Prostate gland (tissue), 2 donors: ENCODE measurements around the gene PTRH1. TPM values are rescaled to one million over a fixed set of nuclear protein-coding genes. Genes with fewer than 3 reads are reported as not detected.

Experiments
- DNase-seq: peaks from one replicate; pipeline ENCODE4 v3.0.0-alpha.2; 2019; ENCODE audit warnings: low spot score
- H3K27ac ChIP-seq, 2 donors: fragments of 200-600 bp; sonication (generic); 2 replicates each; pipeline ENCODE4 v1.5.1; 2017 to 2019
- H3K27me3 ChIP-seq: fragments of 200-600 bp; sonication (generic); replicated peaks from 2 replicates; pipeline ENCODE4 v1.5.1; 2019; ENCODE audit not compliant: insufficient read depth
- H3K36me3 ChIP-seq, 2 donors: fragments of 200-600 bp; sonication (generic); 1 replicate in 1 of 2; 2 replicates in 1 of 2; pipeline versions ENCODE4 v1.5.1 to v1.8.1; 2017 to 2019
- H3K4me1 ChIP-seq: fragments of 200-600 bp; sonication (generic); replicated peaks from 2 replicates; pipeline ENCODE4 v1.5.1; 2019
- H3K4me3 ChIP-seq, 2 donors: fragments of 200-600 bp; sonication (generic); 2 replicates each; pipeline ENCODE4 v1.5.1; 2017 to 2019
- H3K9me3 ChIP-seq: fragments of 200-600 bp; sonication (generic); 2 replicates; pipeline ENCODE4 v1.5.1; 2017
- CTCF ChIP-seq, 4 experiments: fragments of 200-600 bp in 2 of 4; fragments of 450-650 bp in 2 of 4; sonication (generic) in 2 of 4; IDR thresholded peaks; 1 replicate in 3 of 4; 2 replicates in 1 of 4; pipeline ENCODE4 v1.5.1; 2016 to 2019; ENCODE audit warnings: antibody characterized with exemption in 4 of 4, mild to moderate bottlenecking in 2 of 4, moderate library complexity in 2 of 4
- POLR2A ChIP-seq: fragments of 450-650 bp; IDR thresholded peaks from one replicate; pipeline ENCODE4 v1.6.1; 2016; ENCODE audit warnings: antibody characterized with exemption, mild to moderate bottlenecking
- POLR2AphosphoS5 ChIP-seq: sonication (generic); formaldehyde crosslinking; IDR thresholded peaks from one replicate; pipeline ENCODE4 v1.6.1; 2017; ENCODE audit warnings: antibody characterized with exemption
- WGBS: methylation state at CpG from one replicate; pipeline ENCODE4 v1.1.5; 2018; 5-methylcytosine and 5-hydroxymethylcytosine counted together
- intact Hi-C: fragments of 100-400 bp; cut with DNase I; formaldehyde crosslinking; loops from one replicate; pipeline ENCODE4 v1.14.2; 2022
- total RNA-seq, 2 donors: library from RNA; depleted of rRNA; stranded (reverse); fragments of >200 nt; gene quantifications; one replicate each; pipeline ENCODE4 v1.1.0, GENCODE V29; 2016

The PTRH1 gene
- total RNA-seq, 2 donors from 2014 or later: 25.4 to 28.6 TPM

GRCh38 chr9:127667906-127668305 is 47.6 kb downstream of the PTRH1 start:
- Histone ChIP-seq H3K27ac (peak overlapping the region in 1 of 2 donors; percentile 11), H3K36me3 (no peaks in the 10 kb centered on the region)
- WGBS: 88% methylated on average over 18 of the region's 18 CpGs

GRCh38 chr9:127667127-127667844 is 48.2 kb downstream of the PTRH1 start:
- Histone ChIP-seq H3K9me3 (no peaks in the 10 kb centered on the region), H3K27me3 (no peaks in the 10 kb centered on the region), H3K36me3 (no peaks in the 10 kb centered on the region), H3K27ac (peak overlapping the region; percentile 11 to 22), H3K4me1 (no peaks in the 10 kb centered on the region), H3K4me3 (no peak overlapping the region)
- 69% methylated on average over 3 of the region's 3 CpGs for whole genome bisulfite sequencing
- intact Hi-C loops: no loop called here
- TF ChIP-seq CTCF (IDR thresholded peaks at IDR 0.05) (no peak), POLR2AphosphoS5 (peak; percentile 33)
- no peak for DNase-seq

More at GRCh38 chr9:127667906-127668305, 47.6 kb downstream of the PTRH1 start:
- Histone ChIP-seq H3K4me1 (no peaks in the 10 kb centered on the region), H3K9me3 (no peaks in the 10 kb centered on the region), H3K27me3 (no peaks in the 10 kb centered on the region), H3K4me3 (no peak overlapping the region)
- no peak for DNase-seq
- intact Hi-C loops: no loop called here
- TF ChIP-seq POLR2A: no peak
- TF ChIP-seq CTCF (IDR thresholded peaks at IDR 0.05): no peak
- no peak for TF ChIP-seq POLR2AphosphoS5

- peak overlapping the region; percentile 49 to 53 for H3K27ac ChIP-seq
- no peaks in the 10 kb centered on the region for H3K36me3 ChIP-seq
- WGBS: 57% methylated on average over 10 of the region's 10 CpGs
- TF ChIP-seq POLR2AphosphoS5 (peak; percentile 78), CTCF (IDR thresholded peaks at IDR 0.05) (no peak)
- no peak overlapping the region for H3K4me3 ChIP-seq
- no peaks in the 10 kb centered on the region for H3K27me3 ChIP-seq
- DNase-seq: peak; percentile 57
- intact Hi-C loops: no loop called here
- no peaks in the 10 kb centered on the region for H3K4me1 ChIP-seq
- no peaks in the 10 kb centered on the region for H3K9me3 ChIP-seq
Observed at GRCh38 chr9:127664678-127665507, 50.6 kb downstream of the PTRH1 start.

GRCh38 chr9:127664324-127664677 is 51.2 kb downstream of the PTRH1 start:
- Histone ChIP-seq H3K4me1 (no peaks in the 10 kb centered on the region), H3K36me3 (no peaks in the 10 kb centered on the region), H3K27ac (peak overlapping the region; percentile 49 to 53), H3K27me3 (no peaks in the 10 kb centered on the region), H3K9me3 (no peaks in the 10 kb centered on the region), H3K4me3 (no peak overlapping the region)
- intact Hi-C loops: no loop called here
- WGBS: 98% methylated on average over 7 of the region's 7 CpGs
- TF ChIP-seq POLR2A (no peak), POLR2AphosphoS5 (no peak), CTCF (IDR thresholded peaks at IDR 0.05) (no peak)
- DNase-seq: no peak

Other genes starting within 250 kb of the PTRH1 start
- gene STXBP1, start 103.4 kb downstream of the PTRH1 start, total RNA-seq: 10 to 100 TPM; 32.2 to 47.6 TPM
- 1 to 10 TPM in 1 of 2 donors, not detected in 1; 2.8 TPM for gene CFAP157, start 8.7 kb downstream of the PTRH1 start, total RNA-seq
- 1 to 10 TPM in 1 of 2 donors, not detected in 1; 3.4 TPM for gene TTC16, start 416 bp upstream of the PTRH1 start, total RNA-seq
- gene TOR2A, start 19.6 kb upstream of the PTRH1 start, total RNA-seq: 10 to 100 TPM; 20.4 to 24.1 TPM
- 10 to 100 TPM in 1 of 2 donors, 1 to 10 TPM in 1; 5.5 to 11.4 TPM for gene SH2D3C, start 63.0 kb upstream of the PTRH1 start, total RNA-seq
- 100 to 1,000 TPM in 1 of 2 donors, 10 to 100 TPM in 1; 60.3 to 130 TPM for gene CDK9, start 70.4 kb upstream of the PTRH1 start, total RNA-seq
- 100 to 1,000 TPM; 117 TPM for gene FPGS, start 87.2 kb upstream of the PTRH1 start, total RNA-seq
- gene ENG, start 139.0 kb upstream of the PTRH1 start, total RNA-seq: 100 to 1,000 TPM in 1 of 2 donors, 10 to 100 TPM in 1; 24.3 to 336 TPM
- gene AK1, start 162.0 kb upstream of the PTRH1 start, total RNA-seq: 100 to 1,000 TPM in 1 of 2 donors, 10 to 100 TPM in 1; 22.2 to 123 TPM
- gene ST6GALNAC6, start 183.9 kb upstream of the PTRH1 start, total RNA-seq: 10 to 100 TPM; 46.4 to 95.1 TPM
- 10 to 100 TPM; 21.8 to 47.0 TPM for gene ST6GALNAC4, start 201.4 kb upstream of the PTRH1 start, total RNA-seq
- gene PIP5KL1, start 215.1 kb upstream of the PTRH1 start, total RNA-seq: 10 to 100 TPM in 1 of 2 donors, 1 to 10 TPM in 1; 3.1 to 16.5 TPM
- gene DPM2, start 222.2 kb upstream of the PTRH1 start, total RNA-seq: 10 to 100 TPM; 28.1 to 28.2 TPM